WTC11 (cell line): Measurements from ENCODE around the gene SPEM3. TPM values are rescaled to one million over a fixed set of nuclear protein-coding genes. Genes with fewer than 3 reads are reported as not detected.

ENCODE experiments used
- ATAC-seq: fragments of 200-7000 bp; cut with Tn5 transposase; 2 replicates; pipeline ENCODE4 v1.10.0; 2021; ENCODE audit warnings: mild to moderate bottlenecking, moderate library complexity
- CTCF ChIA-PET: fragments of 300-600 bp; sonication (Branson Sonifier 250); formaldehyde crosslinking; loops from one replicate; lab custom pipeline; 2021; ENCODE audit warnings: antibody characterized with exemption; lab: Charles Lee
- POLR2A ChIA-PET: fragments of 350-600 bp; sonication (Branson Sonifier 250); formaldehyde crosslinking; loops from one replicate; lab custom pipeline; 2021; ENCODE audit warnings: antibody characterized with exemption; lab: Charles Lee
- DNase-seq: peaks from one replicate; pipeline ENCODE4 v3.0.0; 2021; ENCODE audit warnings: low spot score
- H3K27ac Mint-ChIP-seq: 2 replicates; pipeline ENCODE4 v1.8.0; 2021; ENCODE audit warnings: mixed read lengths
- H3K27me3 Mint-ChIP-seq: 2 replicates; pipeline ENCODE4 v1.8.0; 2021; ENCODE audit warnings: low read depth, mild to moderate bottlenecking, moderate library complexity, mixed read lengths
- H3K36me3 Mint-ChIP-seq: 2 replicates; pipeline ENCODE4 v1.8.0; 2021; ENCODE audit warnings: mixed read lengths
- H3K4me1 Mint-ChIP-seq: 2 replicates; pipeline ENCODE4 v1.8.0; 2022; ENCODE audit warnings: mixed read lengths
- H3K4me3 Mint-ChIP-seq: 2 replicates; pipeline ENCODE4 v1.8.0; 2021; ENCODE audit warnings: mild to moderate bottlenecking, moderate library complexity, mixed read lengths
- H3K9me3 Mint-ChIP-seq: 2 replicates; pipeline ENCODE4 v1.8.0; 2021; ENCODE audit warnings: mixed read lengths
- ATF2 ChIP-seq: sonication (generic); formaldehyde crosslinking; IDR thresholded peaks from 2 replicates; pipeline ENCODE4 v1.8.1; 2022; ENCODE audit warnings: low read depth, missing genetic modification reagents, borderline replicate concordance
- CBFB ChIP-seq: sonication (generic); formaldehyde crosslinking; IDR thresholded peaks from 2 replicates; pipeline ENCODE4 v1.8.1; 2022; ENCODE audit warnings: mild to moderate bottlenecking, low read depth, missing genetic modification reagents
- FOXJ3 ChIP-seq: sonication (generic); formaldehyde crosslinking; IDR thresholded peaks from 2 replicates; pipeline ENCODE4 v1.9.0; 2021; ENCODE audit warnings: missing genetic modification reagents, mild to moderate bottlenecking, borderline replicate concordance
- NFE2L1 ChIP-seq: sonication (generic); formaldehyde crosslinking; IDR thresholded peaks from 2 replicates; pipeline ENCODE4 v1.8.1; 2023; ENCODE audit warnings: missing genetic modification reagents
- PRRX2 ChIP-seq: fragments of 250-450 bp; sonication (Bioruptor Pico); IDR thresholded peaks from 2 replicates; pipeline ENCODE4 v1.8.0; 2021; ENCODE audit warnings: mild to moderate bottlenecking
- SMAD3 ChIP-seq: sonication (generic); formaldehyde crosslinking; IDR thresholded peaks from 2 replicates; pipeline ENCODE4 v1.8.0; 2022; ENCODE audit warnings: missing genetic modification reagents, mild to moderate bottlenecking, borderline replicate concordance
- STAT6 ChIP-seq: sonication (generic); formaldehyde crosslinking; conservative IDR thresholded peaks from 2 replicates; pipeline ENCODE4 v1.8.1; 2023; ENCODE audit warnings: mild to moderate bottlenecking, low read depth, missing genetic modification reagents, moderate library complexity
- ZBTB43 ChIP-seq: sonication (generic); formaldehyde crosslinking; IDR thresholded peaks from 2 replicates; pipeline ENCODE4 v1.8.1; 2023; ENCODE audit warnings: mild to moderate bottlenecking, missing genetic modification reagents
- ZNF121 ChIP-seq: sonication (generic); formaldehyde crosslinking; IDR thresholded peaks from 2 replicates; pipeline ENCODE4 v1.8.0; 2023; ENCODE audit warnings: missing genetic modification reagents
- ZNF281 ChIP-seq: sonication (generic); formaldehyde crosslinking; IDR thresholded peaks from 2 replicates; pipeline ENCODE4 v1.8.0; 2023; ENCODE audit warnings: mild to moderate bottlenecking, missing genetic modification reagents
- ZSCAN18 ChIP-seq: fragments of 250-450 bp; sonication (Bioruptor Pico); IDR thresholded peaks from 2 replicates; pipeline ENCODE4 v2.1.2; 2022; ENCODE audit warnings: mild to moderate bottlenecking, moderate library complexity
- total RNA-seq: library from RNA; stranded (reverse); gene quantifications from 3 replicates; pipeline ENCODE4 v1.2.3, GENCODE V29; 2021
- TF ChIP-seq, protein P1 (sequence below): sonication (generic); formaldehyde crosslinking; conservative IDR thresholded peaks from 2 replicates; pipeline ENCODE4 v1.8.1; 2022; ENCODE audit warnings: mild to moderate bottlenecking, missing genetic modification reagents
- TF ChIP-seq, protein P2 (sequence below): sonication (generic); formaldehyde crosslinking; IDR thresholded peaks from 2 replicates; pipeline ENCODE4 v1.8.0; 2022; ENCODE audit warnings: mild to moderate bottlenecking, missing genetic modification reagents

The SPEM3 gene
- total RNA-seq, 1 experiment from 2014 or later: not detected

DNA sequence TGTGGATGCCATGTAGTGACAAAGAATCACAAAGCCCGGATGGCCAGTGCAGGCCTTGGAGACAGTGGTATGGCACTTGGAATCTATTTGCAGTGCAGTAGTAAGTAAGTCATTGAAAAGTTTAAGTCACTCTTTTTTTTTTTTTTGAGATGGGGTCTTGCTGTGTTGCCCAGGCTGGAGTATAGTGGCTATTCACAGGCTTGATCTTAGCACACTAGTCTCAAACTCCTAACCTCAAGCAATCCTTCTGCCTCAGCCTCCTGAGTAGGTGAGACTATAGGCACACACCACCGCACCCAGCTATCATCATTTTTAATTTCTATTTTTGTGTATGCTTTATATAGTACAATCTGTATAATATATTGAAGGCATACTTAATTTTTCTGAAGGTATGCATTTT lies 30.0 kb upstream of the SPEM3 start:
- H3K36me3 Mint-ChIP-seq: peaks cover 4% of the 10 kb centered on the region
- no peaks in the 10 kb centered on the region for H3K9me3 Mint-ChIP-seq
- no peaks in the 10 kb centered on the region; the same call in 1 of the 2 replicates for H3K27me3 Mint-ChIP-seq
- no peak overlapping the region for H3K4me3 Mint-ChIP-seq
- ChIA-PET CTCF (interaction anchor here (0.6 to 2.0 kb wide), 6 partner anchors 42 to 1600 kb away, joined by 3 to 9 read pairs (median 4); partner anchors contain the start of genes ACAP1 and SLC2A4), POLR2A (interaction anchor here (0.6 kb wide), 1 partner anchor 14 kb away, joined by 4 read pairs; no protein-coding TSS in a partner anchor)
- DNase-seq (no peak), ATAC-seq (no peak)
- peaks cover 12% of the 10 kb centered on the region for H3K4me1 Mint-ChIP-seq
- no peak overlapping the region for H3K27ac Mint-ChIP-seq
- TF ChIP-seq FOXJ3 (no peak), ZNF121 (CRISPR knock-in tag) (peak; percentile 84)

- peak overlapping the region; percentile 85 for H3K27ac Mint-ChIP-seq
- POLR2A ChIA-PET: interaction anchor here (0.9 to 2.5 kb wide), 15 partner anchors 9 to 186 kb away, joined by 3 to 38 read pairs (median 5); partner anchors contain the start of genes ACAP1, NEURL4, PLSCR3 and POLR2A
Measured at GRCh38 chr17:7403043-7403726, 25.5 kb upstream of the SPEM3 start.

More at GRCh38 chr17:7403043-7403726, 25.5 kb upstream of the SPEM3 start:
- DNase-seq (peak; percentile 72), ATAC-seq (peak; percentile 4)
- Mint-ChIP-seq H3K4me3 (peak overlapping the region; percentile 80), H3K9me3 (no peaks in the 10 kb centered on the region), H3K4me1 (peaks cover 27% of the 10 kb centered on the region)
- TF ChIP-seq FOXJ3 (no peak), ZSCAN18 (no peak), ATF2 (CRISPR knock-in tag) (no peak), PRRX2 (CRISPR knock-in tag) (no peak), STAT6 (CRISPR knock-in tag) (no peak), ZBTB43 (CRISPR knock-in tag) (no peak), SMAD3 (CRISPR knock-in tag) (no peak), ZNF281 (CRISPR knock-in tag) (no peak), CBFB (no peak), NFE2L1 (CRISPR knock-in tag) (no peak)
- TF ChIP-seq, protein P1, sequence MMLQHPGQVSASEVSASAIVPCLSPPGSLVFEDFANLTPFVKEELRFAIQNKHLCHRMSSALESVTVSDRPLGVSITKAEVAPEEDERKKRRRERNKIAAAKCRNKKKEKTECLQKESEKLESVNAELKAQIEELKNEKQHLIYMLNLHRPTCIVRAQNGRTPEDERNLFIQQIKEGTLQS (CRISPR knock-in tag): no peak
- TF ChIP-seq, protein P2, sequence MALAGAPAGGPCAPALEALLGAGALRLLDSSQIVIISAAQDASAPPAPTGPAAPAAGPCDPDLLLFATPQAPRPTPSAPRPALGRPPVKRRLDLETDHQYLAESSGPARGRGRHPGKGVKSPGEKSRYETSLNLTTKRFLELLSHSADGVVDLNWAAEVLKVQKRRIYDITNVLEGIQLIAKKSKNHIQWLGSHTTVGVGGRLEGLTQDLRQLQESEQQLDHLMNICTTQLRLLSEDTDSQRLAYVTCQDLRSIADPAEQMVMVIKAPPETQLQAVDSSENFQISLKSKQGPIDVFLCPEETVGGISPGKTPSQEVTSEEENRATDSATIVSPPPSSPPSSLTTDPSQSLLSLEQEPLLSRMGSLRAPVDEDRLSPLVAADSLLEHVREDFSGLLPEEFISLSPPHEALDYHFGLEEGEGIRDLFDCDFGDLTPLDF (CRISPR knock-in tag): no peak
- TF ChIP-seq, all 79 proteins: peak for 0
- Mint-ChIP-seq H3K36me3 (peaks cover 4% of the 10 kb centered on the region), H3K27me3 (no peaks in the 10 kb centered on the region; the same call in 1 of the 2 replicates)
- CTCF ChIA-PET: interaction anchor here (0.6 to 3.3 kb wide), 20 partner anchors 9 to 705 kb away, joined by 3 to 59 read pairs (median 6); partner anchors contain the start of genes CHRNB1, KCTD11, PLSCR3 and SOX15
